ENCODE measurements around the gene IGF1R.

IGF1R gene

DNA sequence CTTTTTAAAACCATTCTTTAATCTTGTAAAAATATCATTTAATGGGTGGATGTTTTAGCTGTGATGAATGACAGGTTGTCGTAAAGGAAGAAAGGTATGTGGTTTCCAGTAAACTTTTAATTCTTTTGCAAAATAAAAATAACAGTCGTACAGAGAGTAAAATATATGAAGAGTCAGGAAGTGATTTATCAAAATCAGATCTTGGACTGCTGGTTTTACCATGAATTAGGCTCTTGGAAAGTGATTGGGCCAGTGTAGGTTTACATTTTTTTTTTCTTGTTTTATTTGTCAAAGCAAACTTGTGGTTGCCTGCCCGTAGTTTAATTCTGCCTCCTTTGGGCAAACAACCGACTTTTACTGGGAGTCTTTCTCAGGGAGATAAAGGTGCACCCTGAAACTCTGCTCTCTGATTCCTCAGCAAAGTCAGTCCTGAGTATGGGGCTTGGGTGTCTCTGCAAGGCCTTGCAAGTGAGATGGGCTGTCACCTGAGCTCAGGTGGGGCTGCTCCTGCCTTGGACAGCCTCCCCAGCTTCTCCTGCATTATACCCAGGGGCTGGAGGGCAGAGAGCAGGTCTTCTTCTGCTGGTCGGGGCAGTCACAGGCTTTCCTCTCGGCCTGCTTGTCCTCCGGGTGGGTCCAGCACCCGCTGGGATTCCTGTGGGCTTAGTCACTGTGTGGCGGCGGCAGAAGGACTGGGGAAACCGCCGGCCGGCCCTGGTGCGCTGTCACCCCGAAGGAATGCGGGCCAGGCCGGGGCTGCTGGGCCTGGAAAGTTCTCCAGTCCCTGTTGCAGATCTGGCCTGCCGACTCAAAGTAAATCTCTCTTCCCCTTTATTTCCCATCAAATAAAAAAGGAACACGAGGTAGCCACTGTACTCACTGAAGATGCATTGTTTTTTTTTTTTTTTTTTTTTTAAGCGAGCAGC lies 79.0 kb downstream of the IGF1R start:
- DNase-seq (ENCODE audit: low read depth), result no peak

DNA sequence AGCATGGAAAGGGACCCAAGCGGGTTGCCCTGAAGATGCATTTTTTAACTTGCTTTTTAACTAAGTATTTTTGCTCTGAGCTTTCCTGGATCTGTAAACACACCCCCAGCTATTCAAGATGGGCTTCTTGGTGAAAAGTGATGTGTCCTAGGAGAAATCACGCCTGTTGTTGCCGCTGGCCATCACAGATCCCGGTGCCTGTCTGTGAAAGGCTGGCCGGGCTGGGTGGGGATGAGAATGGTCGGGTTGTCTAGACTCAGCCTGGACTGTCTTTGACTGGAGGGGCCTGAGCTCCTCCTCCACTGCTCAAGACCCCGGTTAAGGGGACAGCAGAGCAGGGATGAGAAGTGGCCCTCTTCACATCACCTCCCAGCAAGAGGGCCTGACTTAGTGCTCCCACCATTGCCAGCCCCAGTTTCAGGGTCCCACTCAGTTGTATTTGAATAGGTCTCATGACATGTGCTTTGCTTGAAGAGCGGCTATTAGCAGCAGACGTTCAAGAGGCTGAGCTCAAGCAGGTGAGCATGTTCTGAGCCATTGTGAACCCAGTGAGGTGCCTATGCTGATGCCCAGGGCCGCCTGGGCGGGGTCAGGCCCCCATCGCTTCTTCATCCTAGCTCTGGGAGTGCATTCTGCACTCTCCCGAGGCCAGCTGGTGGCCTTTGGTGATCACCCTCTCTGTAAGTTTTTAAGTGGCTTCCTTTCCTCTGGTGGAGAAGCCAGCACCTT lies 79.9 kb downstream of the IGF1R start:
- DNase-seq (ENCODE audit: low read depth), result no peak

DNA sequence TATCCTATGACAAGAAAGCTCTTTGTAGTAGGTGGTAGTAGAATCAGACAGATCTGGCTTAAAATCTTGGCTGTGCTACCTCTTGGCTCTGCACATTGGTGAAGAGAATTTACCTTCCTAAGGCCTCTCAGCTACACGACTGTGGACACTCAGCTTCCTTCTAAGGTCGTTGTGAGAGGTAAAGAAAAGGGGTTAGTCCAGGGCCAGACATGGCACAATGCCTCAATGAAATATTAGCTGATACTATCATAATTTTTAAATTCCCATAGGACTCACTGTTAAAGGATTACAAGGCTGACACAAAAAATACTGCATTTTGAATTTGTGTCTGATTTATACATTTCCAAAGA lies 80.4 kb downstream of the IGF1R start:
- DNase-seq (ENCODE audit: low read depth), result no peak

GRCh38 chr15:98729446-98730042 lies 81.2 kb downstream of the IGF1R start:
- no peak for DNase-seq (ENCODE audit: low read depth)

DNA sequence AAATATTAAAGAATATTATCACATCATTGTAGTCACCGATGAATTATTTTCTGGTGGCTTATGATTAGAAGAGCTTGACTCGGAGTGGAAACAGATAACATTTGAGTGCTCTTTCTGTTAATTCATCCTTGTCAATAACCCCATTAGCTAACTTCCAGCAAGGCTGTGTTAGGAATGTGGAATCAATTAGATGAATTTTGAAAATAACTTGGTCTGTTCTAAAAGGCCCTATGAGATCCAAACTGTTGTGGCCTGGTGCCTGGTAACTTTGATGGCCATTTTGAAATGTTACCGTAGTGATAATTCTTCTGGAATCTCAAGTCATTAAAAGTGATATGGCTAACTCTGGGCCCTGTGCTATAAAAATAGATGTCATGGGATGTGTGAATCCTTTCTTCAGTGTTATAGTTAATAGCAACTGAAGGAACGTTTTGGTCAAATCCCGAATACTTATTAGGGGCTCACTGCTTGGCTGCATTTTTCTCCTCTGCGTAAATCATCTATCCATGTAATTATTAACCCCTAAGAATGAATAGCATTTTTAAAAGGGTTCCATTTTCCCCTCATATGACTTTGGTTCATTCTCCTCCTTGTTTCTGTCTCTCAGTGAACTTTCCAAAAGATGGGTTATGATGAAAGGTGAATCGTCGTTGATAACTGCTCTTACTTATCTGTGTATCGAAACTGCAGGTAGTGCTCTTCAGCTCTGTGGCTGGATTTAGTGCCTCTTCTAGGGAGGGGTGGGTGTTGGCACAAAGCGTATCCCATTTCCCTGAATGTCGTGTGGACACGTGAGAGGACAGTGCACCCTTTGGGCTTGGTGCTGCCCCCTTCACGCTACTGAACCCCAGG lies 82.7 kb downstream of the IGF1R start:
- DNase-seq (ENCODE audit: low read depth), result no peak

DNA sequence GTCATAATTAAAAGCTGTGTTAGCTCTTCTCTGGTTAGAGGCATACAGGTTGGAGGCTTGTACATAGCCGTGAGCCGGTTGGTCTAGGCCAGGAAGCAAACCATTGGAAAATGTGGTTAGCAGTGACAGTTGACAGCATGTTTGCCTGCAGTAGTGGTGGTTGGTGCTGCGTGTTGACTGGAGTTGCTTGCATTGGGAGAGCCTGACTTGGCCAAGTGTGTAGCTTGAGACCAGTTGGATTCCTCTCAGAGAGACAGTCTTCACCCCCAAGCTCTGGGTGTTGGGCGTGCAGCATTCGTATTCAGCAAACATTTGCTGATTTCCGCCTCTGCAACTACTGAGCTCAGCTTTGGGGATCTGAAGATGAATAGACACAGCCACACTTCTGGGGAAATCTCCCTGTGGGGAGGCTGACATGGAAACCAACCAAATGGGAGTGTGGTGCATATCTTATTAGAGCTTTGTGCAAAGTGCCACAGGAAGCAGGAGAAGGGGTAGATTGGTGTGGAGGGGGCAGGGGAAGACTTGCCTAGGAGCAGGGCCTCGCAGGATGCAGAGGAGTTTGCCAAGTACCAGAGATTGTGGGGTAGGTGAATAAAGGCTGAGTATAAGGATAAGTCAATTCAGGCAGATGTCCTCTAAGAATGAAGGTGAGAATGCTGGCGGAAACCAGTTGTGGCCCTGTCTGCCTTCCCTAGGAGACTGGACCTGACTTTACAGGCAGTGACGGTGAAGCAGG lies 83.5 kb downstream of the IGF1R start:
- no peak for DNase-seq (ENCODE audit: low read depth)

DNA sequence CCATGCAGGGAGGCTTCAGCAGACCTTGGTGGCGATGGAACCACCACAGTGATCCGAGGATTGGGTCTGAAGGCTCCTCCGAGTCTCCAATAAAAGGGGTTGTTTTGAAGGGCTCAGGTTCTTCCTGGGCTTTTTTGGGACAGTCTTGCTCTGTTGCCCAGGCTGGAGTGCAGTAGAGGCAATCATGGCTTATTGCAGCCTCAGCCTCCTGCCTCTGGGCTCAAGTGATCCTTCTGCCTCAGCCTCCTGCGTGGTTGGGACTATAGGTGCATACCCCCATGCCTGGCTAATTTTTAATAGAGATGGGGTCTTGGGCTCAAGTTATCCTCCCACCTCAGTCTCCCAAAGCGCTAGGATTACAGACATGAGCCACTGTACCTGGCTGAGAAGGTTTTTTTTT lies 84.8 kb downstream of the IGF1R start:
- DNase-seq (ENCODE audit: low read depth), result no peak

GRCh38 chr15:98734466-98735199 lies 86.3 kb downstream of the IGF1R start:
- DNase-seq (ENCODE audit: low read depth), result no peak

DNA sequence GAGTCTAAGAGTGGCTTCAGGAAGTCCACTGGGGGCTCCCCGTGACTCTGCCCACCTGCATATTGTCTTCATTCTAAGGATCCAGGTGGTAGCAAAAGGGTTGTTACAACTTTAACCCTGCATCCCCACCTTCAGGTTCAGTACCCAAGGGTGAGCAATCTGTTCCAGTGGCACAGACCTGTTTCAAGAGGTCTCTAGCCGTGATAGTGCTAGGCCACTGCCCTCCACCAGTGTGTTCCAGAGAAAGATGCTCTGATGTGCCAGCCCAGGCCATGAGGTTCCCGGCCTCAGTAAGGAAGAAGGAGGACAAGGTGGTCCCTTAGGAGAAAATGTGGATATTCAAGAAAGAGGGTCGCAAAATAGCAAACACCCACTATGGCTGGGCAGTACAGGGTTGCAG lies 87.0 kb downstream of the IGF1R start:
- no peak for DNase-seq (ENCODE audit: low read depth)

DNA sequence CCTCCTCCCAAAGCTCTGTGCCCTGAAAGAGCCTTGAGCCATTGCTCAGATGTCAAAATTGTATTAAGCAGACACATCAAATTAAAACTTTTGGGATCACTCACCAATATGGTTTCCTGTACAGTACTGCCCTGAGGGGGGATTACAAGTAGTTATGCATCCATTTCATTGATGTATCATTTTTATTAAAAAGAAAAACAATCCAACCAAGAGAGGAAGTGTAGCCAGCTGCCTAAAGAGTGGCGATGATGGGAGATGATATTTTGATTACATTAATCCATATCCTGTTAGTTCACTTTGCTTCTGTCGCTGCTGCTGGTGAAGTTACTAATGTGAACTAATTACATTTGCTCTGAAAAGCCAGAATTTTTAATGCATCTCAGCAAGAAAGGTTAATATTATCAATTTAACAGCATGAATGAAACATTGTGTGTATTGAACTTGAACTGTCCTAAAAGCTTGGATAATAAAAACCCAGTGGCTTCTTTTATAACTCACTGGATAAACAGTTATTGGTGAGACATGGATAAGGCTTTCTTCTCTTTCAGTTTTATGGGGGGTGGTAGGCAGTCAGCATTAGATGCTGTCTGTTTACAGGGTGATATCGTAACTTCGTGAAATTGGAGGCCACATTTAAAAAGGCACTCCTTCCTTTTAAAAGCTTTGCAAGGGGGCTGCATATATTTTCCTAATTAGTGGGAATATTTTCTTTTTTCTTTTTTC lies 87.7 kb downstream of the IGF1R start:
- DNase-seq (ENCODE audit: low read depth), result no peak

GRCh38 chr15:98737159-98737558 lies 88.8 kb downstream of the IGF1R start:
- no peak for DNase-seq (ENCODE audit: low read depth)

DNA sequence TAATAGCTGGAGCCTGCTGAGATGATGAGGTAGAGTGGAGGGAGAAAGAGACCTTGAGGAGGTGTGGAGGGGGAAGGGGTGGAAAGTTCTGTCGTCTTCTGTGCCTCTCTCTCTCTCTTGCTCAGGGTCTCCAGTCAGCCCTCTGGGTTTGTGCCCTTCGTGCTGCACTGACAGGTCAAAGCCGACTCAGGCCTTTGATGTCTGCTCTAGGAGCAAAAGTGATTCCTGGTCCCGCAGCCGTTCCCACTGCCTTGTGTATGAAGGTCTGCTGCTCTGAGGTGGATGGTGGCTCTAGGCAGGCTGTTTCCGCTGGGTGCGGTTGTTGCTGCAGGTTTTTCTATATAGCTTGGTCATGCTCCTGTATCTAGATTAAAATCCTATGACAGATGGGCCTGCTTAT lies 89.4 kb downstream of the IGF1R start:
- no peak for DNase-seq (ENCODE audit: low read depth)

DNA sequence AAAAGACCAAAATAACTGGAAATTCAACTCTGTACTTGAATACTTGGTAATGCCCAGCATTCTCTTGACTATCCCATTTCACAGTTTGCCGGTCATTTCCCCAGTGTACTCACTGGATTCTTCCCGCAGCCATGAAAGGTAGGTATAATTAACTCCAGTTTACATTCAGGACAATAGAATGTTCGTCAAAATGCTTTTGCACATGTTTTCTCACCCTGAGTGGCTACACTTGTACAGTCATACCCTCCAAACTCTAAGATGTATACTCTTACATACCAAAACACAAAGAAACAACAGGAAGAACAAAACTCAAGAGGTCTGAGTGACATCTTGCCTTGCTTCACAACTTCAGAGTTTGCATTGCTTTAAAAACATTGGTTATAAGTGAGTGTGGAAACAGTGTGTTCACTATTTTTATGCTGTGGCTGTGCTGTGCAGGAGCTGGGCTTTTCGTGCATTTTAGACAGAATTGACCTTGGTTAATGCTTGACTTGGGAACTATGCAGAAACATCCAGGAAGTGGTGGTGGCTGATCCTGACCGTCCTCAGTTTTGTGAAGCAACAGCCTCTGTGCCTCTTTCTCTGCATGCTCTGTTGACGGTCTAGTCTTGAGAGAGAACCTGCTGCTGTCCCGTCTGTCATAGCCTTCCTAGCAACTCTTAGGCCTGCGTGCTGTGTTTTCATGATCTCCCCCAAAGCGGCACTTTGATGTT lies 90.5 kb downstream of the IGF1R start:
- no peak for DNase-seq (ENCODE audit: low read depth)

- no peak for DNase-seq (ENCODE audit: low read depth)
Measured at GRCh38 chr15:98740295-98740694, 92.0 kb downstream of the IGF1R start.

DNA sequence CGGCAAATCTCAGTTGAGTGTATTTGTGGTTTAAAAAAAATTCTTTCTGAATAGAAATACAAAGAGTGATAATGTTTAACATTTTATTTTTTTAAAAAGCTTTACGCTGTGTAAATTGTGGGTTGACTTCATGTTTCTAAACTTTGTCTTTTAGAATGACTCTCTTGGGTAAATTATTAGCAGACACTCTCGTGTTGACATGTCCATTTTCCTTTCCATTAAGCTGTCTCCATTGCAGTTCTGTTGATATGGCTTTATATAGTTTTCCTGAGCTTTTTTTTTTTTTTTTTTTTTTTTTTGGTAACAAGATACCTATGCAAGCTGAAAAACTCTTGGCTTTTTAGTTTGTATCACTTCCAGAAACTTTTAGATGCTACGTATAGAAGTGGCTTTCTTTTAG lies 92.6 kb downstream of the IGF1R start:
- DNase-seq (ENCODE audit: low read depth), result no peak

DNA sequence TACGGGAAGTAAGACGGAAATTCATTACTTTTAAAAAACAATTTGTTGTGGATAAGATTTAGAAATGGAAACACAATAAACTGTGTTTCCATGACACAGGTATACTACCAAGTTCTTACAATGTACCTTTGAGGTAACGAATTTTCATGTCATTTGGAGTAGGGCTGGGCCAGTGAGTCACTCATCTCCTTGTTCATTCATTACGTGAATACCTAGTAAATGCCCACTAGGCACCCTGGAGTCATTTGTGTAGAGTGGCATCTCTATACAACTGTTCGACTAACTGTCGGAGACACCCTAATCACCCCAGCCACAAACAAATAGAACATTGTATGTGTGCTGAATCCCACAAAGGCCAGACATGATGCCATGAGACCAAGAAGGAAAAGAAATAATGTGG lies 94.8 kb downstream of the IGF1R start:
- no peak for DNase-seq (ENCODE audit: low read depth)

- DNase-seq (ENCODE audit: low read depth), result no peak
Measured at GRCh38 chr15:98744506-98744905, 96.2 kb downstream of the IGF1R start.

DNA sequence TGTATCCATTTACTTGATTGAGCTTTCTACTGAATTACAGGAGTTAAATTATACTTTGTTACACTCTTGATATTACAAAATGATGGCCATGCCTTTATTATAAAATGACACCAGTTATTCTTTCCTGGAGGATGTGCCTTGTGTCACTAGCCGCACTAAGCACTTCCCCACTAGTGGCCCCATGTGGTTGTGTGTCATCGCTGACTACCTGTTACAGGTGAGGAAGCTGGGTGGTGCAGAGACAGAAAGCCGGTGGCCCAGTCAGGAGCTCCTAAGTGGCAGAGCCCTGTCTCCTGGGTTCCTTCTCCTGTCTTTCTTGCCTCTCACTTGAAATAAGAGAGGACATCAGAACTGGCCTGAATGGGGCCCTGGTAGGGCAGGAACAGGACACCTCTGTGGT lies 96.8 kb downstream of the IGF1R start:
- DNase-seq (ENCODE audit: low read depth), result no peak

DNA sequence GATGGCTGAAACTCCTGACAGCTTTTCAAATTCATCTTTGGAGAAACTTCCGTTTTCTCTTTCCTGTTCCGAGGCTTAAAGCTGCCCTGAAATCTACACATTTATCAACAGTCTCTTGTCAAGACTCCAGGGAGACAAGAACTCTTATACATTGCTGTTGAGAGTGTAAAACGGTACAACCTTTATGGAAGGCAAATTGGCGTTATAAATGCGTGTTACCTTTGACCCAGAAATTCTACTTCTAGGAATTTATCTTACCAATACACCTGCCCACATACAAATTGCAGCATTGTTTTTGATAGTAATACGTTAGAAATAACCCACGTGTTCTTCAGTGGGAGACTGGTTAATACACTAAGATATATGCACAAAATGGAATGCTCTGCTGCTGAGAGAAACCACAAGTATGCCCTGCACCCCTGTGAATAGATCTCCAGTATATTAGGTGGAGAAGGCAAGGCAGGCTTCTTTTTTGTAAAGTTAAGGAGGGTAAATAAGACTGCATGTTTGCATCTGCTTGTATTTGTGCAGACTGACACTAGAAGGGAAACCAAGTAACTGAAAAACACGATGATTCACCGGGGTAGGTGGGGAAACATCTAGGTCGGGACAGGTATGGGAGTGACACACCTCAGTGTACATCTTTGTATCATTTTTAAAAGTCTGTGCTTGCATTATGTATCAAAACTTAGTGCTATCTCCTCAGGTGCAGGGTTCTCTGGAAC lies 97.5 kb downstream of the IGF1R start:
- no peak for DNase-seq (ENCODE audit: low read depth)

All from activated T-helper 1 cell treated with Interleukin-2 at 50 U/mL for 16 hours (primary cell).